Measurements from ENCODE around the gene EMC8.

DNA sequence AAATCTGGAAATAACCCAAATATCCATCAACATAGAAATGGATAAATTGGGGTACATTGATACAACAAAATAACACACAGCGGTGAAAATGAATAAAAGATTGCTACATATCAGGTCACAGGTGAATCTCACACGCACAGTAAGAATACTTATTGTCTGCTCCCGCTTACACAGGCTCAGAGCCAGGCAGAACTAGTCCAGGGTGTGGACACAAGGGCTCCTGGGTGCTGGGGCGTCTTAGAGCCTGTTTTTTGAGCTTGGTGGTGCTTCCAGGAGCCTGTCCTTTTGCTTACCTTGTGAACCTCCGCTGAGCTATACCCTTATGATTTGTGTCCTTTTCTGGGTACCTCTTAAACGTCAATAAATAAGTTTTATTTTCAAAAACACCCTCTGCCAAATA, 28.6 kb downstream of the EMC8 start:
- TF ChIP-seq CTCF (IDR thresholded peaks at IDR 0.05; ENCODE audit: insufficient read depth, low read length, poor library complexity, severe bottlenecking), result no peak
- TF ChIP-seq EZH2phosphoT487 (conservative IDR thresholded peaks at IDR 0.05; ENCODE audit: low read length), result no peak
